H9 (cell line): ENCODE measurements around the gene SNHG17. TPM values are rescaled to one million over a fixed set of nuclear protein-coding genes. Genes with fewer than 3 reads are reported as not detected.
A peak's percentile ranks its signal among the peaks of the same experiment; 100 is the strongest.

Experiments
- DNase-seq: peaks from one replicate; pipeline ENCODE4 v3.0.0-alpha.2; 2017
- H2AFZ ChIP-seq: one replicate; pipeline ENCODE4 v1.6.1; 2013; ENCODE audit warnings: mild to moderate bottlenecking, low read length, control low read depth, moderate library complexity
- H2AK5ac ChIP-seq: 2 replicates; pipeline ENCODE4 v1.6.1; 2013; ENCODE audit warnings: low read length, control low read depth, mixed read lengths; ENCODE audit not compliant: insufficient read length
- H2BK120ac ChIP-seq: one replicate; pipeline ENCODE4 v1.6.1; 2013; ENCODE audit warnings: low read depth, mild to moderate bottlenecking, low read length, control low read depth, inconsistent platforms; ENCODE audit not compliant: poor library complexity, severe bottlenecking
- H2BK12ac ChIP-seq: 2 replicates; pipeline ENCODE4 v1.6.1; 2013; ENCODE audit warnings: low read length, control low read depth, mixed read lengths, low read depth; ENCODE audit not compliant: insufficient read length
- H2BK15ac ChIP-seq: 2 replicates; pipeline ENCODE4 v1.6.1; 2013; ENCODE audit warnings: low read depth, low read length, control low read depth
- H2BK20ac ChIP-seq: one replicate; pipeline ENCODE4 v1.6.1; 2013; ENCODE audit warnings: low read depth, mild to moderate bottlenecking, low read length, control low read depth, inconsistent platforms; ENCODE audit not compliant: poor library complexity, severe bottlenecking
- H2BK5ac ChIP-seq: 2 replicates; pipeline ENCODE4 v1.6.1; 2013; ENCODE audit warnings: low read length, control low read depth, mixed read lengths; ENCODE audit not compliant: insufficient read length
- H3K14ac ChIP-seq: 2 replicates; pipeline ENCODE4 v1.6.1; 2013; ENCODE audit warnings: low read length, control low read depth; ENCODE audit not compliant: insufficient read depth
- H3K18ac ChIP-seq: 2 replicates; pipeline ENCODE4 v1.6.1; 2013; ENCODE audit warnings: low read depth, mild to moderate bottlenecking, mixed read lengths, low read length, control low read depth; ENCODE audit not compliant: insufficient read length
- H3K23ac ChIP-seq: 2 replicates; pipeline ENCODE4 v1.6.1; 2013; ENCODE audit warnings: low read length, control low read depth, mixed read lengths, low read depth; ENCODE audit not compliant: insufficient read length
- H3K23me2 ChIP-seq: 2 replicates; pipeline ENCODE4 v1.6.1; 2013; ENCODE audit warnings: low read depth, mild to moderate bottlenecking, mixed read lengths, low read length, control low read depth; ENCODE audit not compliant: insufficient read length, poor library complexity, severe bottlenecking
- H3K27ac ChIP-seq: 2 replicates; pipeline ENCODE4 v1.5.1; 2013; ENCODE audit warnings: low read length, control low read depth, mixed read lengths, low read depth; ENCODE audit not compliant: insufficient read length
- H3K27me3 ChIP-seq: 2 replicates; pipeline ENCODE4 v1.6.1; 2013; ENCODE audit warnings: low read length, control low read depth, inconsistent platforms; ENCODE audit not compliant: insufficient read depth
- H3K4ac ChIP-seq: 2 replicates; pipeline ENCODE4 v1.6.1; 2013; ENCODE audit warnings: low read depth, mild to moderate bottlenecking, control low read depth, inconsistent platforms, low read length, moderate library complexity
- H3K4me1 ChIP-seq: 2 replicates; pipeline ENCODE4 v1.6.1; 2013; ENCODE audit warnings: low read length, control low read depth, inconsistent platforms; ENCODE audit not compliant: insufficient read depth
- H3K4me2 ChIP-seq: 2 replicates; pipeline ENCODE4 v1.6.1; 2013; ENCODE audit warnings: low read length, control low read depth, mixed read lengths; ENCODE audit not compliant: insufficient read length, insufficient read depth
- H3K56ac ChIP-seq: 2 replicates; pipeline ENCODE4 v1.6.1; 2013; ENCODE audit warnings: low read depth, mild to moderate bottlenecking, mixed read lengths, low read length, control low read depth; ENCODE audit not compliant: insufficient read length
- H3K79me1 ChIP-seq: 2 replicates; pipeline ENCODE4 v1.6.1; 2013; ENCODE audit warnings: low read depth, mild to moderate bottlenecking, moderate library complexity, low read length, control low read depth, inconsistent platforms; ENCODE audit not compliant: insufficient read depth, poor library complexity, severe bottlenecking
- H3K79me2 ChIP-seq: 2 replicates; pipeline ENCODE4 v1.6.1; 2013; ENCODE audit warnings: low read length, control low read depth, inconsistent platforms; ENCODE audit not compliant: insufficient read depth
- H3K9ac ChIP-seq: 2 replicates; pipeline ENCODE4 v1.6.1; 2013; ENCODE audit warnings: low read length, control low read depth, mixed read lengths; ENCODE audit not compliant: insufficient read length; ENCODE audit errors: extremely low read depth
- H3K9me3 ChIP-seq: one replicate; pipeline ENCODE4 v1.6.1; 2013; ENCODE audit warnings: low read depth, low read length, inconsistent platforms; ENCODE audit not compliant: control insufficient read depth
- H3T11ph ChIP-seq: one replicate; pipeline ENCODE4 v1.6.1; 2013; ENCODE audit warnings: mild to moderate bottlenecking, low read length, control low read depth, inconsistent platforms
- H4K20me1 ChIP-seq: one replicate; pipeline ENCODE4 v1.6.1; 2013; ENCODE audit not compliant: control insufficient read depth, insufficient read length, insufficient read depth
- H4K5ac ChIP-seq: 2 replicates; pipeline ENCODE4 v1.6.1; 2013; ENCODE audit warnings: low read depth, mild to moderate bottlenecking, mixed read lengths, low read length, control low read depth; ENCODE audit not compliant: insufficient read length
- H4K8ac ChIP-seq: replicated peaks from 2 replicates; pipeline ENCODE4 v1.6.1; 2013; ENCODE audit warnings: low read length, control low read depth, mixed read lengths, low read depth; ENCODE audit not compliant: insufficient read length
- H4K91ac ChIP-seq: 2 replicates; pipeline ENCODE4 v1.6.1; 2013; ENCODE audit warnings: low read depth, mild to moderate bottlenecking, moderate library complexity, mixed read lengths, low read length, control low read depth; ENCODE audit not compliant: insufficient read length
- H3K27ac Mint-ChIP-seq, 3 experiments: 2 replicates in 2 of 3; 3 replicates in 1 of 3; pipeline ENCODE4 v1.8.0; 2020 to 2021; ENCODE audit warnings: mixed read lengths in 3 of 3, mild to moderate bottlenecking in 1 of 3, moderate library complexity in 1 of 3
- H3K27me3 Mint-ChIP-seq: 2 replicates; pipeline ENCODE4 v1.8.0; 2021; ENCODE audit warnings: low read depth, mild to moderate bottlenecking, moderate library complexity, mixed read lengths
- H3K36me3 Mint-ChIP-seq, 3 experiments: 2 replicates in 2 of 3; 3 replicates in 1 of 3; pipeline ENCODE4 v1.8.0; 2020 to 2021; ENCODE audit warnings: low read depth in 3 of 3, mixed read lengths in 3 of 3; ENCODE audit not compliant: insufficient read depth in 1 of 3
- H3K4me1 Mint-ChIP-seq, 2 experiments: 2 replicates each; pipeline ENCODE4 v1.8.0; 2020; ENCODE audit warnings: mixed read lengths in 2 of 2
- H3K4me3 Mint-ChIP-seq, 2 experiments: 2 replicates in 1 of 2; 3 replicates in 1 of 2; pipeline ENCODE4 v1.8.0; 2020 to 2021; ENCODE audit warnings: mild to moderate bottlenecking in 2 of 2, mixed read lengths in 2 of 2, moderate library complexity in 1 of 2
- H3K9me3 Mint-ChIP-seq, 2 experiments: 2 replicates in 1 of 2; 3 replicates in 1 of 2; pipeline ENCODE4 v1.8.0; 2020; ENCODE audit warnings: mild to moderate bottlenecking in 2 of 2, mixed read lengths in 2 of 2, moderate library complexity in 1 of 2
- CTCF ChIP-seq: fragments of 200-600 bp; sonication (generic); conservative IDR thresholded peaks from 3 replicates; pipeline ENCODE4 v1.8.0; 2021; ENCODE audit warnings: antibody characterized with exemption, mild to moderate bottlenecking
- WGBS: extraction: QIAGEN DNeasy Blood & Tissue Kit; methylation state at CpG from one replicate; pipeline ENCODE4 v1.1.7; 2013; ENCODE audit warnings: missing lambda C conversion rate, low lambda C conversion rate, mixed read lengths; ENCODE audit not compliant: insufficient read length; ENCODE audit errors: extremely low coverage; 5-methylcytosine and 5-hydroxymethylcytosine counted together
- total RNA-seq: library from RNA; stranded (reverse); gene quantifications from 2 replicates; pipeline ENCODE4 v1.2.1, GENCODE V29; 2021

SNHG17 gene
- total RNA-seq, 1 experiment from 2014 or later = 70.1 TPM

DNA sequence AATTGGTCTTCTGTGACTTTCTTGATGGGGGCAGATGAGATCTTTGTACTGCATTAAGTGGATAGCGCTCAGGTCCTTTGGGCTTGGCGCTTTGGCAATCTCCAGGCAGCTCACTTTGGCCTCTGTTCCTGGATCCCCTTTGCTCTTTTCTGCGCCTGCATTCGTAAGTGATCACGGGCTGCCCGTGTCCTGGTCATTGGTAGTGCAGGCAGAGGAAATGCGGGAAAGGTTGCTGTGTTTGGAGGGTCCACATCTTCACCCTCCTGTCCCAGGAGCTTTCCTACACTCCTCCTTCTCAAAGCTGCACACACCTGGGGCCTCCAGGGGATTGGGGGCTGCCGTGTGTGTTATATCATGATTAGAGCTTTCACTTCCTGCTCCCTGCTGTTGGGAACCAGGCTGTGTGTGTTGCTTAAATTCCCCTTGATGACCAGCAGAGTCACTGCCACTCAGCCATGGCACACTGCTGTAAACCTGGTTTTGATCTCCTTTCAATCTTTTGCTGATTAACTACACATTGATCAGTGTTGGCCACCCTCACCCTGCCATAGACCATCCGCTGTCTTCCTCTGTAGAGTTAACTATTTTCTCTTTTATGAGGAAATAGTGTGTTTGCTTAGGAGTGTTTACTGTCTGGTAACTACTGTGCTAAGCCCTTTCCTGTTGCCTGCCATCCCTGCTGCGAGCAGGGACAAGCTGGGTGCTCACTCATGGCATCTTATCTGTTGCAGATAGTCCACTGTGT lies 13.0 kb upstream of the SNHG17 start:
- Histone ChIP-seq H3K14ac (no peak overlapping the region), H2BK120ac (no peak overlapping the region), H3K4ac (no peak overlapping the region), H3K23me2 (peaks cover 9% of the 10 kb centered on the region), H3K27ac (no peak overlapping the region), H3K4me1 (no peaks in the 10 kb centered on the region), H2BK20ac (no peak overlapping the region), H2BK5ac (no peak overlapping the region), H4K5ac (no peak overlapping the region), H3K79me1 (peaks cover 2% of the 10 kb centered on the region), H4K20me1 (no peaks in the 10 kb centered on the region), H2AFZ (no peak overlapping the region), H3K56ac (no peak overlapping the region), H2BK12ac (no peak overlapping the region), H2AK5ac (no peak overlapping the region), H4K91ac (no peak overlapping the region), H3K27me3 (no peaks in the 10 kb centered on the region), H3K4me2 (no peak overlapping the region), H3K79me2 (no peaks in the 10 kb centered on the region; the same call in 1 of the 2 replicates), H3K9me3 (no peaks in the 10 kb centered on the region), H2BK15ac (no peak overlapping the region), H3K18ac (no peak overlapping the region), H3K23ac (no peak overlapping the region), H4K8ac (no peak overlapping the region), H3T11ph (no peak overlapping the region), H3K9ac (no peak overlapping the region)
- no peak for TF ChIP-seq CTCF
- Mint-ChIP-seq H3K9me3 (no peaks in the 10 kb centered on the region), H3K4me3 (peak overlapping the region; percentile 76 to 84), H3K27me3 (no peaks in the 10 kb centered on the region; the same call in 1 of the 2 replicates), H3K4me1 (peaks cover 10 to 16% of the 10 kb centered on the region in 2 experiments), H3K27ac (no peak overlapping the region), H3K36me3 (peaks cover 20 to 34% (median 30%) of the 10 kb centered on the region in 3 experiments; a peak in 6 of 7 replicates)
- no CpG with 5 or more reads among the region's 10 CpGs for WGBS
- no peak for DNase-seq
